Measurements from ENCODE around the gene FCGR3B. TPM values are rescaled to one million over a fixed set of nuclear protein-coding genes. Genes with fewer than 3 reads are reported as not detected.
"Not testable (repeated sequence)": the region's sequence is repeated elsewhere in the genome, so short reads cannot be mapped to it uniquely, and the experiment has no call there.

The FCGR3B gene
- total RNA-seq, 4 donors from 2014 or later, result 0.26 to 1.1 TPM; not detected in 2

DNA sequence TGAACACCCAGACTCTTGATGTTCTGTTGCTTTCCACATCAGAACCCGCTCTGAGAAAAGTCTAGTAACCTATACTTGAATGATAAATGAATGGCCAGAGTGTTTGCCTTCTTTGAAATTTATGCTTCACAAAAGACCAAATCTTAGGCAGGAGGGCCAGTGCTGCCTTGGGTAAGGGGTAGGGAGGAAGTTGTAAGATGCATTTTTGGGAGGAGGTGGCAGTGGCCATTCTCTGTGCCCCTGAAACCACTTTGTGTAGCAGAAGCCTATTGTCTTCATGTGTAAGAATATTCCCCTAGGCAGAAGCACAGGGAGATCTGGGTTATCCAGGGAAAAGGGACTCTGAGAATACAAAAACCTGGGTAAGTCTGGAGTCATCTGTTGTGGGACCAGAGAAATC lies 32.6 kb upstream of the FCGR3B start:
- intact Hi-C loops (cut with DNase I; ENCODE audit: low total_unique reads); H3K27ac ChIP-seq; H3K9me3 ChIP-seq; H3K4me1 ChIP-seq; DNase-seq; H3K4me3 ChIP-seq; H3K36me3 ChIP-seq; H3K27me3 ChIP-seq: not testable (repeated sequence)

DNA sequence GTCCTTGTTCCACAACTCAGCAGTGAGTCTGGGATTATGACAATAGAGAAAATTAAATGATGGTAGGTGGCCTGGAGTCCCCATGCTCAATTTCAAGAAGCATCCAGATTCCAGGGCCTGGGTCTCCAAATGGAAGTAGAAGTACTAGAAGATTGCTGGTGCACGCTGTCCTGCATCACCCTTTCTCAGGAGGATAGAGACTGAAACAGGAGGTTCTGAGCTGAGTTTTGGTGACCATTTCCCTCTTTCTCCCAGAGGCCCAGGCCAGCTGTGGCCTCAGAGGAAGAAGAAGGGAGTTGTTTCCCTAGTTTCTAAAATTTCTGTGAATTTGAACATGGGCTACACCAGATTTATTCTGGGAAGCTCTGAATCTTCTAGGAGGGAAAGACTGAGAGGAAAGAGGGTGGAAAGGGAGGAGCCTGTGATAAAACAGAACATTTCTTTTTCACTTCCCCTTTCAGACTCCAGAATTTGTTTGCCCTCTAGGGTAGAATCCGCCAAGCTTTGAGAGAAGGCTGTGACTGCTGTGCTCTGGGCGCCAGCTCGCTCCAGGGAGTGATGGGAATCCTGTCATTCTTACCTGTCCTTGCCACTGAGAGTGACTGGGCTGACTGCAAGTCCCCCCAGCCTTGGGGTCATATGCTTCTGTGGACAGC lies 31.8 kb upstream of the FCGR3B start, which contains the start of gene FCGR2B:
TSS of gene FCGR2B (plus strand) at position 460 of the 656 bp plus-strand sequence. CDS start at position 559, 99 bp downstream.
- H3K4me3 ChIP-seq; H3K27ac ChIP-seq; DNase-seq; intact Hi-C loops (cut with DNase I; ENCODE audit: low total_unique reads); H3K27me3 ChIP-seq; H3K36me3 ChIP-seq; H3K4me1 ChIP-seq; H3K9me3 ChIP-seq: not testable (repeated sequence)

DNA sequence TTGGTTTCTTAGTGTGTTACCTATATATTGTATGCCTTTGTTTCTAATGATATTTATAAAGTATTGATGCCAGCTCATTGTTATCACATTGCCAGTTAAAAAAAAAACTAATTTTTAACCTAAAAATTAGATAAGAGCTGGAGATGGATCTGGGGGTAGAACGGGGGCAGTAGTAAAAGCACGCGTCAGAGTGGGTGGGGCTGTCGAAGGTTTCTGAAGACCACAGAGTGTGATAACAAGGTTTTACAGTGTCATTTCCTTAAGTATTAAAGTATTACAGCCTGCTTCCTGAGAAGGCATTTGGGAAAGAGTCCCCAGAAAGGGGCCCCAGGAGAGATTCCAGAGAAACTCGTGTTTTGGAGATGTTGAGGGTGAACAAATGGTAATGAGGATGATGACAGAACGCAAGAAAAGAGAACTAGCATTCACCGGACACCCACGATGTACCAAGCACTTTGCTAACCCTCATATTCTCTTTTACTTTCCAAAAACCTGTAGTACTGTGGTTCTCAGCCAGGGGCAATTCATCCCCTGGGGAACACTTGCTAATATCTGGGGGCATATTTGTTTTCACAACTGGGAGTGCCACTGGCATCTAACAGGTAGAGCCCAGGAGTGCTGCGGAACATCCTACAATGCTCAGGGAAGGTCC lies 30.8 kb upstream of the FCGR3B start:
- H3K36me3 ChIP-seq; H3K27me3 ChIP-seq; H3K9me3 ChIP-seq; intact Hi-C loops (cut with DNase I; ENCODE audit: low total_unique reads); H3K4me1 ChIP-seq; H3K4me3 ChIP-seq; H3K27ac ChIP-seq; DNase-seq: not testable (repeated sequence)

DNA sequence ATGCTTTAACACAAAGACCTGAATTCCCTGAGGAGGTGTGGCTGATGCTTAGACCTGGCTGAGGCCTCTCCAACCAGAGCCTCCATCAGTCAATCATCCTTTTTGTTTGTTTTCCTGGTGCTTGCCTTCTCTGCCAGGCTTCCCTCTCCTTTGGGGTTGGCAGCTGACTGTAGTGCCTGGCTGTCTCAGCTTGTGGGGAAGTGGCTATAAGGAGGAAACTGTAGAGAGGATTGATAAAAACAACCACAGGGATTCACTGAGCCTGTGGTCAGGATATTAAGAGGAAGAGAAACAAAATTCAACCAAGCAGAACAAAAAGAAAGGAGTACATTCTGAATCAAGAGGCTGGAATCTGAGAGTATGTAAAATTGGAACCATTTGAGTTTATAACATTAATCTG lies 27.5 kb upstream of the FCGR3B start:
- H3K27me3 ChIP-seq; DNase-seq; H3K27ac ChIP-seq; H3K36me3 ChIP-seq; H3K9me3 ChIP-seq; H3K4me3 ChIP-seq; intact Hi-C loops (cut with DNase I; ENCODE audit: low total_unique reads); H3K4me1 ChIP-seq: not testable (repeated sequence)

DNA sequence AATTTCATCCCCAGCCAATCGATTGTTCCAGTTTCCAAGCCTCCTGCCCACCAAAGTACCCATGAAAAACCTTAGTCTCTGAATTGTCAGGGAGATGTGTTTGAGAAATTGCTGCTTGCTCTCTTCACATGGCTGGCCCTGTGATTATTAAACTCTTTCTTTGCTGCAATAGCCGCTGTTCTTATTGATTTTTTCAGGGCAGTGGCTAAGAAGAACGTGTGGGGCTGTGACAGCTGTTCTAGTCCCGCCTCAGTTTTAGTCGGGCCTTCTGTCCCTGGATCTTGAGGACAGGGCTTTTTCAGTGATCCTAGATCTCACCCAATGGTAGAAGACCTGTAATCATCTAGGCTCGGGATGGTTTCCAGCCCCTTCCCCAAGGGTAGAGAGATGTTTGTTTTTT lies 23.0 kb upstream of the FCGR3B start:
- intact Hi-C loops (cut with DNase I; ENCODE audit: low total_unique reads); DNase-seq; H3K27me3 ChIP-seq; H3K36me3 ChIP-seq; H3K9me3 ChIP-seq; H3K4me1 ChIP-seq; H3K27ac ChIP-seq; H3K4me3 ChIP-seq: not testable (repeated sequence)

DNA sequence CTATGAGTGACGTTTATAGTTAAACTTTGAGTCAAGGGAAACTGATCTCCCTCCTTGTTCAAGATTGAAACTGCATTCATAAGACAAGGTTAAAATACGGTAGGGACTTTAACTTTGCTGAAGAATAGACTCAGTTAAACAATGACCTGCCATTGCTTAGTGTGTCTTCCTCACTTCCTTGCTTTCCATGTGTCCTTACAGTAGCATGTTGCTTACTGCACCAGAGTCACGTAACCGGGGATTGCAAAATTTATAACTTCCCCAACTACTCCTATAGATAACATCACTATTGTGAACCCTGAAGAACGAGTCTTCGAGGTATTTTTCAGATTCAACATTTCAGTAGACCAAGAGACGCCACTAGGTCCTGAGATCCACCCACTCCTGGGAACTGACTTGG lies 22.6 kb upstream of the FCGR3B start:
- intact Hi-C loops (cut with DNase I; ENCODE audit: low total_unique reads); DNase-seq; H3K27me3 ChIP-seq; H3K36me3 ChIP-seq; H3K4me1 ChIP-seq; H3K27ac ChIP-seq; H3K9me3 ChIP-seq; H3K4me3 ChIP-seq: not testable (repeated sequence)

DNA sequence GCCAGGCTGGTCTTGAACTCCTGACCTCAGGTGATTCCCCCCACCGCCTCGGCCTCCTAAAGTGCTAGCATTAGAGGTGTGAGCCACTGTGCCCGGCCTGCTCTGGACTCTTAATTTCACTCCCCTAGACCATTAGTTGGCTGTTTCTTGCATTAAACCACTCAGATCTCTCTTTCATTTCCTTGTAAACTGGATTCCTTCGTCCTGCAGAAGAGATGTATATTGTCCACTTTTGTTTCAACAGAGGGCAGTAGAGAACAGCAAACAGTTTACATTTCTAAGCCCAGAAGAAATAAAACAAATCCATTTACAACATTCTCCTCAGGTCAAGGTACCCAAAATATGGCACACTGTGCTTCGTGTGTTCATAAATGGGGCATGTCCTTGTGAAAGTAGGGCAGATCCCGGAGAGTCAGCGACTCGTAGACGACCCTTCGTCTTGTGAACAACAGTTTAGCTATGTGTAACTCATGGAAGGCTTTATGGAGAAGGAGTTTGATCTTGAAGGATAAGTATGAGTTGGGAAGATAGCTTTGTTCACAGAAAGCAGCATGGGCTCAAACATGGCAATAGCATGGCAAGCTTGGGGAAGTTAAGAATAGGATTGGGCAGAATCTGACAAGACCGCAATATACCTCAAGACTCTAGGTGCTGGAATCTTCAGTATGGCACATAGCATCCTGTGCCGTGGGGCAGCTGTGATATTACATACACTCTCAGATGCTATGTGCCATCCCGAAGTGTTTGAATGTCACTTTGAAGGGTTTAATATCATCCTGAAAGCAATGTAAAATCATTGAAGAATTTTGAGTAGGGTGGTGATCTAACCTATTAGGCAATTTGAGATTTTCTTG lies 16.8 kb upstream of the FCGR3B start:
- H3K27ac ChIP-seq; H3K9me3 ChIP-seq; H3K27me3 ChIP-seq; intact Hi-C loops (cut with DNase I; ENCODE audit: low total_unique reads); H3K36me3 ChIP-seq; DNase-seq; H3K4me1 ChIP-seq; H3K4me3 ChIP-seq: not testable (repeated sequence)
- TF ChIP-seq, protein P1, sequence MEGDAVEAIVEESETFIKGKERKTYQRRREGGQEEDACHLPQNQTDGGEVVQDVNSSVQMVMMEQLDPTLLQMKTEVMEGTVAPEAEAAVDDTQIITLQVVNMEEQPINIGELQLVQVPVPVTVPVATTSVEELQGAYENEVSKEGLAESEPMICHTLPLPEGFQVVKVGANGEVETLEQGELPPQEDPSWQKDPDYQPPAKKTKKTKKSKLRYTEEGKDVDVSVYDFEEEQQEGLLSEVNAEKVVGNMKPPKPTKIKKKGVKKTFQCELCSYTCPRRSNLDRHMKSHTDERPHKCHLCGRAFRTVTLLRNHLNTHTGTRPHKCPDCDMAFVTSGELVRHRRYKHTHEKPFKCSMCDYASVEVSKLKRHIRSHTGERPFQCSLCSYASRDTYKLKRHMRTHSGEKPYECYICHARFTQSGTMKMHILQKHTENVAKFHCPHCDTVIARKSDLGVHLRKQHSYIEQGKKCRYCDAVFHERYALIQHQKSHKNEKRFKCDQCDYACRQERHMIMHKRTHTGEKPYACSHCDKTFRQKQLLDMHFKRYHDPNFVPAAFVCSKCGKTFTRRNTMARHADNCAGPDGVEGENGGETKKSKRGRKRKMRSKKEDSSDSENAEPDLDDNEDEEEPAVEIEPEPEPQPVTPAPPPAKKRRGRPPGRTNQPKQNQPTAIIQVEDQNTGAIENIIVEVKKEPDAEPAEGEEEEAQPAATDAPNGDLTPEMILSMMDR (IDR thresholded peaks at IDR 0.05), result peak in 3 of 4 experiments; percentile 12 to 25 (median 16)

DNA sequence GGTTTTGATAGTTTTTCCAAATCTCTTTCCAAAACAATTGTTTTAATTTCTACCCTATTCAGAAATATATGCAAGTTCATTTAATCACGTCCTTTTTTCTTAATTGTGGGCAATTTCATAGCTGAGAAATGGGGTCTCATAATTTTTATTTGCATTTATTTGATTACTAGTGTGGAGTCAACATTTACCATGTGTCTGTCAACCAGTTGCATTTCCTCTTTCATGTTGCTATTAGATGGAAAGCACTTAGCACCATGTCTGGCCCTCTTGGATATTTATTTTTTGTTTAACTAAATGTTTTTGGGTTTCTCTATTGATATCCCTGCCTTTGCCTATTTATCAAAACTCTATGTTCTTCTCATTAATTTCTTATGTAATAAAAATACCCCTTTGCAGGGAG lies 13.9 kb upstream of the FCGR3B start:
- DNase-seq; H3K36me3 ChIP-seq; intact Hi-C loops (cut with DNase I; ENCODE audit: low total_unique reads): not testable (repeated sequence)

DNA sequence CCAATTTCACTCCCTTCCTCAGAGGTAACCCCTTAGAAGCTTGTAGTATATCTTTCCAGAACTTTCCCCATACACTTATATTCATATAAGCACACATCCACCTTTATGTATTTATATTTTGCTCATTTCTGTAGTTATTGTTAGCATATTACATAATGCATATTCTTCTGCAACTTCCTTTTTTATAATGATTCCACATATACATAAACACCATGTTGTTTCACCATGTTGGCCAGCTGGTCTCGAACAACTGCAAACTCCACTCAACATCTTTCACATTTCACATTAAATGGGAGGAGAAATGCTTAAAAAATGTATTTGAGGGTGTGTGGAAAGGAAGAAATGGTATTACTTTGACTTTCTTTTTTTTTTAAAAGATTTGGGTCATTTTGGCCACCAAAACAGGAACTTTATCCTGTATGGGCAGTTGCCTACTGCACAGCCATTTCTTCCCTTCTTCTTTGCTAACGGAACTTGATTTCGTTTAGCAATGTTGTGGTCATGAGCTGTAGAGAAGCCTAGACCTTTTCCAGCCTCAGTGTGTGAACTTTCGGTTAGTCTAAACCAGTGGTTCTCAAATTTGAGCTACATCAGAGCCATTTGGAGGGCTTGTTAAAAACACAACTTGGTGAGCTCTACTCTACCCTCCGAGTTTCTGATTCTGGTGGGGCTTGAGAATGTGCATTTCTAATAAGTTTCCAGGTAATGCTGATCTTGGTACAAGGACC lies 12.7 kb upstream of the FCGR3B start:
- DNase-seq; intact Hi-C loops (cut with DNase I; ENCODE audit: low total_unique reads); H3K4me3 ChIP-seq; H3K27me3 ChIP-seq; H3K36me3 ChIP-seq; H3K9me3 ChIP-seq; H3K27ac ChIP-seq; H3K4me1 ChIP-seq: not testable (repeated sequence)

More for the DNA sequence above, 13.9 kb upstream of the FCGR3B start:
- H3K27me3 ChIP-seq, H3K9me3 ChIP-seq, H3K27ac ChIP-seq, H3K4me1 ChIP-seq, H3K4me3 ChIP-seq: not testable (repeated sequence)

DNA sequence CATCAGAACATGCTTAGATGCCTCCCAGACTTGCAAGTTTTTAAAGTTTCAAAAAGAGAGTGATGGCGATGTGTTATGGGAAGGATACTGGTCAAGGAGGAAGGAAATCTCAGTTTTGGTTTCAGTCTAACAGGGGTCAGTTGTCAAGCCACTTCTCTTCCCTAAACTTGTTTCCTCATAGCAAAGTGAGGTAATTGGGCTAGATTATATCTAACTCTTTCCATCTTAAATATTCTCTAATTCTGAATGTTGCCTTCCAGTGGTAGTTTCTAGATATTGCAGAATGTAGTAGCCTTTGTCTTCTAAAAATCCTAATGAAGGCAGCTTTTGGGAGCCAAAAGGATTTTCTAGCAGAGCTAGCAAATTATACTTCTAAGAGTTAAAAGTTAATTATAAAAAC lies 11.7 kb upstream of the FCGR3B start:
- DNase-seq; H3K9me3 ChIP-seq; H3K4me1 ChIP-seq; intact Hi-C loops (cut with DNase I; ENCODE audit: low total_unique reads); H3K36me3 ChIP-seq; H3K27me3 ChIP-seq; H3K4me3 ChIP-seq; H3K27ac ChIP-seq: not testable (repeated sequence)

DNA sequence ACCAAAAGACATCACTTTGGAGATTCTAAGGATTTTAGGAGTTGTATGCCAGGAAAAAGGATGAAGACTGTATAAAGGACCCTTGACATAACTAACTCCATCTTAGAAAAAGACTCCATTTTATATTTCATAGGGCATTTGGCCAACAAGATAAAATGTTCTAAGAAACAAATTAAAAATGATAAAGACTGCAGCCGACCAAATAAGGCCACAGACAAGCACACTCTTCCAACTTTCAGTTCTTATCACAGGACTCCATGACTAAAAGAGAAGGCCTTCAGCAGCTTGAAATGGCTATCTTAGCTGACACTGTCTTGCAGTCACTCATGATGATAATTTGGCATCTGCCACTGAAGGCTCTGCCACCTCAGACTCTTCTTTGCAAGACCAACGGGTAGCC lies 8.2 kb upstream of the FCGR3B start:
- DNase-seq; H3K9me3 ChIP-seq; H3K4me1 ChIP-seq; H3K27me3 ChIP-seq; H3K27ac ChIP-seq; intact Hi-C loops (cut with DNase I; ENCODE audit: low total_unique reads); H3K4me3 ChIP-seq; H3K36me3 ChIP-seq: not testable (repeated sequence)

Measured in uterus (tissue), 4 donors.